K562 (cell line): ENCODE measurements around the gene ADAT1. TPM values are rescaled to one million over a fixed set of nuclear protein-coding genes. Genes with fewer than 3 reads are reported as not detected.
A peak's percentile ranks its signal among the peaks of the same experiment; 100 is the strongest.

ENCODE experiments used
- ARID2 ChIP-seq: fragments of 450-650 bp; IDR thresholded peaks from 2 replicates; pipeline ENCODE4 v1.6.1; 2017; ENCODE audit warnings: antibody characterized with exemption, mild to moderate bottlenecking
- BDP1 ChIP-seq: IDR thresholded peaks from 3 replicates; pipeline ENCODE4 v1.6.1; 2011; ENCODE audit not compliant: insufficient read length, insufficient read depth
- KLF10 ChIP-seq: fragments of 250-450 bp; sonication (Bioruptor Pico); IDR thresholded peaks from 2 replicates; pipeline ENCODE4 v1.6.1; 2021; ENCODE audit warnings: matching md5 sums
- POLR2AphosphoS5 ChIP-seq: IDR thresholded peaks from 2 replicates; pipeline ENCODE4 v1.6.1; 2011; ENCODE audit warnings: mild to moderate bottlenecking, low read depth, low read length, moderate library complexity; ENCODE audit not compliant: control insufficient read depth, insufficient read depth
- POLR2H ChIP-seq: IDR thresholded peaks from 2 replicates; pipeline ENCODE4 v1.6.1; 2016; ENCODE audit warnings: missing genetic modification characterization, low read depth, mild to moderate bottlenecking, control low read depth, missing compliant biosample characterization, moderate library complexity
- SRF ChIP-seq, 2 experiments: fragments of 250-450, 450-650 bp in 1 of 2; sonication (Bioruptor Pico) in 1 of 2; sonication (generic) in 1 of 2; formaldehyde crosslinking; IDR thresholded peaks; 2 replicates each; pipeline versions ENCODE4 v1.5.0 to v1.5.1; 2020 to 2022; ENCODE audit warnings: mild to moderate bottlenecking in 1 of 2, missing genetic modification reagents in 1 of 2
- TFAP4 ChIP-seq: sonication (generic); formaldehyde crosslinking; IDR thresholded peaks from 2 replicates; pipeline ENCODE4 v1.8.0; 2022; ENCODE audit warnings: missing genetic modification reagents, mild to moderate bottlenecking, moderate library complexity, borderline replicate concordance
- ZC3H4 ChIP-seq: sonication (generic); formaldehyde crosslinking; IDR thresholded peaks from 2 replicates; pipeline ENCODE4 v1.9.0; 2021; ENCODE audit warnings: missing genetic modification reagents, borderline replicate concordance
- ZNF124 ChIP-seq: sonication (generic); formaldehyde crosslinking; IDR thresholded peaks from 2 replicates; pipeline ENCODE4 v1.8.1; 2022; ENCODE audit warnings: missing genetic modification reagents
- polyA plus RNA-seq, 8 experiments: library from polyadenylated mRNA; depleted of rRNA in 4 of 8; stranded (reverse) in 5 of 8; unstranded in 3 of 8; fragments of >200 nt; fragmentation: Nextera tagmentation in 2 of 8; fragmentation: Illumina TruSeq in 1 of 8; extraction: Ambion mirVana in 2 of 8; extraction: Trizol in 1 of 8; gene quantifications; 2 replicates each; pipeline versions ENCODE4 v1.2.1 to v1.2.3, GENCODE V29; 2011 to 2014; ENCODE audit warnings: inconsistent platforms in 1 of 8, missing spikeins in 1 of 8
- total RNA-seq, 7 experiments: library from RNA; depleted of rRNA in 6 of 7; stranded (reverse); fragments of >200 nt in 6 of 7; fragmentation: Illumina TruSeq in 2 of 7; extraction: Trizol in 2 of 7; gene quantifications; 2 replicates each; pipeline versions ENCODE4 v1.2.1 to v1.2.3, GENCODE V29; 2011 to 2021; ENCODE audit warnings: low replicate concordance in 1 of 7
- TF ChIP-seq, protein P1 (sequence below): fragments of 250-450 bp; sonication (Bioruptor Pico); IDR thresholded peaks from 2 replicates; pipeline ENCODE4 v1.8.0; 2022; ENCODE audit warnings: moderate library complexity, mild to moderate bottlenecking, inconsistent platforms
- TF ChIP-seq, protein P2 (sequence below), 3 experiments: fragments of 200-800 bp in 1 of 3; sonication (Bioruptor generic) in 1 of 3; sonication (generic) in 1 of 3; formaldehyde crosslinking in 1 of 3; IDR thresholded peaks; 2 replicates each; pipeline versions ENCODE4 v1.6.1 to v1.8.0; 2016 to 2022; ENCODE audit warnings: mild to moderate bottlenecking in 2 of 3, missing compliant biosample characterization in 2 of 3, missing genetic modification characterization in 2 of 3, missing genetic modification reagents in 1 of 3
- TF ChIP-seq, protein P3 (sequence below): sonication (generic); formaldehyde crosslinking; IDR thresholded peaks from 2 replicates; pipeline ENCODE4 v1.5.0; 2020; ENCODE audit warnings: missing genetic modification reagents
- TF ChIP-seq, protein P4 (sequence below): fragments of 250-450 bp; sonication (Bioruptor Pico); IDR thresholded peaks from 2 replicates; pipeline ENCODE4 v1.4.0; 2020; ENCODE audit warnings: mild to moderate bottlenecking, moderate library complexity

The ADAT1 gene
- total and polyA plus RNA-seq, 9 of the 15 experiments (the other 6 are each of a cell fraction or from before 2014, with no cell fraction given) = 16.0 to 36.7 (median 28.2) TPM

GRCh38 chr16:75648265-75649076 lies 25.4 kb upstream of the ADAT1 start (continued):
- TF ChIP-seq ZC3H4 (peak; percentile 68; the same call in 1 of the 2 replicates), ZNF124 (CRISPR knock-in tag) (no peak), KLF10 (CRISPR knock-in tag) (no peak), POLR2AphosphoS5 (0 out of 2 replicates have a peak, but pooled peaks have one; percentile 34), POLR2H (tag) (no peak), TFAP4 (CRISPR knock-in tag) (peak; percentile 25; the same call in 1 of the 2 replicates), SRF (CRISPR knock-in tag; IDR thresholded peaks at IDR 0.05) (no peak), BDP1 (no peak), ARID2 (no peak)
- TF ChIP-seq, protein P1, sequence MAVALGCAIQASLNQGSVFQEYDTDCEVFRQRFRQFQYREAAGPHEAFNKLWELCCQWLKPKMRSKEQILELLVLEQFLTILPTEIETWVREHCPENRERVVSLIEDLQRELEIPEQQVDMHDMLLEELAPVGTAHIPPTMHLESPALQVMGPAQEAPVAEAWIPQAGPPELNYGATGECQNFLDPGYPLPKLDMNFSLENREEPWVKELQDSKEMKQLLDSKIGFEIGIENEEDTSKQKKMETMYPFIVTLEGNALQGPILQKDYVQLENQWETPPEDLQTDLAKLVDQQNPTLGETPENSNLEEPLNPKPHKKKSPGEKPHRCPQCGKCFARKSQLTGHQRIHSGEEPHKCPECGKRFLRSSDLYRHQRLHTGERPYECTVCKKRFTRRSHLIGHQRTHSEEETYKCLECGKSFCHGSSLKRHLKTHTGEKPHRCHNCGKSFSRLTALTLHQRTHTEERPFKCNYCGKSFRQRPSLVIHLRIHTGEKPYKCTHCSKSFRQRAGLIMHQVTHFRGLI (CRISPR knock-in tag) = no peak
- TF ChIP-seq, protein P2, sequence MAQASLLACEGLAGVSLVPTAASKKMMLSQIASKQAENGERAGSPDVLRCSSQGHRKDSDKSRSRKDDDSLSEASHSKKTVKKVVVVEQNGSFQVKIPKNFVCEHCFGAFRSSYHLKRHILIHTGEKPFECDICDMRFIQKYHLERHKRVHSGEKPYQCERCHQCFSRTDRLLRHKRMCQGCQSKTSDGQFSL (CRISPR knock-in tag; IDR thresholded peaks at IDR 0.05) = no peak
- TF ChIP-seq, protein P2 (tag; IDR thresholded peaks at IDR 0.05) = no peak
- TF ChIP-seq, protein P3, sequence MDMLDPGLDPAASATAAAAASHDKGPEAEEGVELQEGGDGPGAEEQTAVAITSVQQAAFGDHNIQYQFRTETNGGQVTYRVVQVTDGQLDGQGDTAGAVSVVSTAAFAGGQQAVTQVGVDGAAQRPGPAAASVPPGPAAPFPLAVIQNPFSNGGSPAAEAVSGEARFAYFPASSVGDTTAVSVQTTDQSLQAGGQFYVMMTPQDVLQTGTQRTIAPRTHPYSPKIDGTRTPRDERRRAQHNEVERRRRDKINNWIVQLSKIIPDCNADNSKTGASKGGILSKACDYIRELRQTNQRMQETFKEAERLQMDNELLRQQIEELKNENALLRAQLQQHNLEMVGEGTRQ = no peak
- TF ChIP-seq, protein P4, sequence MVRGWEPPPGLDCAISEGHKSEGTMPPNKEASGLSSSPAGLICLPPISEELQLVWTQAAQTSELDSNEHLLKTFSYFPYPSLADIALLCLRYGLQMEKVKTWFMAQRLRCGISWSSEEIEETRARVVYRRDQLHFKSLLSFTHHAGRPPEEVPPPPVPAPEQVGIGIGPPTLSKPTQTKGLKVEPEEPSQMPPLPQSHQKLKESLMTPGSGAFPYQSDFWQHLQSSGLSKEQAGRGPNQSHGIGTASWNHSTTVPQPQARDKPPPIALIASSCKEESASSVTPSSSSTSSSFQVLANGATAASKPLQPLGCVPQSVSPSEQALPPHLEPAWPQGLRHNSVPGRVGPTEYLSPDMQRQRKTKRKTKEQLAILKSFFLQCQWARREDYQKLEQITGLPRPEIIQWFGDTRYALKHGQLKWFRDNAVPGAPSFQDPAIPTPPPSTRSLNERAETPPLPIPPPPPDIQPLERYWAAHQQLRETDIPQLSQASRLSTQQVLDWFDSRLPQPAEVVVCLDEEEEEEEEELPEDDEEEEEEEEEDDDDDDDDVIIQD (CRISPR knock-in tag) = 0 out of 2 replicates have a peak, but pooled peaks have one; percentile 30
